UCSD-AML1 (cell line): ENCODE measurements around the gene MAP4K3.

Experiments
- DNase-seq: peaks from one replicate; lab custom pipeline; 2025; ENCODE audit not compliant: unreplicated experiment; lab: John Stamatoyannopoulos, UW

Gene MAP4K3

DNA sequence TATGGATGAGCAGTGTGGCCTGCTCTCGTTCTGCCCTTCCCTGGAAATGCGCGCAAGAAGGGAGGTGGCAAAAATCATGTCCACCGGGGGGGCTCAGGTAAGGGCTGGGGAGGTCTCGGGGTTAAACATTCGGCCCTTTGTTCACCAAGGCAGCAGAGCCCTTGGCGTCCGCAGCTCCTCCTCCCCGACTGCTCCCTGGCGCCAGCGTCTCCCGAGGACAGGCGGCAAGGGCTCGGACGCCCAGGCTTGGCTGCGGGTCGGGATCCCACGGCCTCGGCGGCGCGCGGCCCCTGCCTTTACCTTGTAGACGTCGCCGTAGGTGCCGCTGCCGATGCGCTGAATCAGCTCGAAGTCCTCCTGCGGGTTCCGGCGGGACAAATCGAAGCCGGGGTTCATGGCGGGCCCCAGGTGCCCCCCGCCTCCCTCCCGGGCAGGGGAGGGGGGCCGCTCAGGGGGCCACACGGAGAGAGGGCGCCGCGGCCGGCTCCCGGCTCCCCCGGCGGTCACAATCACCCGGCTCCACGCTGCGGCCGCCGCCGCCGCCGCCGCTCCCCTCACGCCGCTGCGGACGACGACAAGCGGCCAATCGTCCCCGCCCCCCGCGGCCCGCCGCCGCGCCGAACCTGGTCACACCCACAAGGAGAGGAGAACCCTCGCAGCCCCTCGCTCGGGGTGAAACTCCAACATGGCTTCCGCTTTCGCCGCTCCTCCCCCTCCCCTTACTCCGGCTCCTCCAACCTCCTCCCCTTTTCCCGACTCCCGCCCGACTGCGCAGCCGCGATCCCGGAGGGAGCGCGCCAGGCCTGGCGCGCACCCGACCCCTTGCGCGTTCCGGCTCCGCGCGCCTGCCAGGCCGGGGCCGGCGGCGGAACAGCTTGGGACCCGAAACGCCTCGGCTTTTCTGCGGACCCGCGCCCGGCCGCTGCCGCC, at the start of gene MAP4K3:
Gene MAP4K3 (minus strand): TSS at position 694 of the 930 bp plus-strand sequence. CDS start 298 bp downstream, at position 396.
- peak; percentile 95 for DNase-seq

DNA sequence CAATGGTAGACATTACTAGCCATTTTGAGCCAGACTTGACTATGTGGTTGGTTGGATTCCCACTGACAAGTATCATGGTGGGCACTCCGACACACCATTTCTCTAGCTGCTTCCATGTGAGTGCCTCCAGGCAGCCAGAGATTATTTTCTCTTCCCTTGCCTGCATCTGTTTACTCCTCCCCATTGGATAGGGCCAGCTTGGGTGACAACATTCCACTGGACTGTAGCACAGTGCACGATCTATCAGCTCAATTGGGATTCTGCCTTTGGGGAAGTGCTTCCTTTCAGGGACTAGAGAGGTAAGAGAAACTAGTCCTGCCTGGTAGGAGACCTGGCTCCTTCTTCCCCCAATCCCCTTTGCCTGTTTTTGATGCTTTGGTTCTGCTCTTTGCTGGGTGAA, 49.0 kb upstream of the MAP4K3 start:
- DNase-seq, result no peak

DNA sequence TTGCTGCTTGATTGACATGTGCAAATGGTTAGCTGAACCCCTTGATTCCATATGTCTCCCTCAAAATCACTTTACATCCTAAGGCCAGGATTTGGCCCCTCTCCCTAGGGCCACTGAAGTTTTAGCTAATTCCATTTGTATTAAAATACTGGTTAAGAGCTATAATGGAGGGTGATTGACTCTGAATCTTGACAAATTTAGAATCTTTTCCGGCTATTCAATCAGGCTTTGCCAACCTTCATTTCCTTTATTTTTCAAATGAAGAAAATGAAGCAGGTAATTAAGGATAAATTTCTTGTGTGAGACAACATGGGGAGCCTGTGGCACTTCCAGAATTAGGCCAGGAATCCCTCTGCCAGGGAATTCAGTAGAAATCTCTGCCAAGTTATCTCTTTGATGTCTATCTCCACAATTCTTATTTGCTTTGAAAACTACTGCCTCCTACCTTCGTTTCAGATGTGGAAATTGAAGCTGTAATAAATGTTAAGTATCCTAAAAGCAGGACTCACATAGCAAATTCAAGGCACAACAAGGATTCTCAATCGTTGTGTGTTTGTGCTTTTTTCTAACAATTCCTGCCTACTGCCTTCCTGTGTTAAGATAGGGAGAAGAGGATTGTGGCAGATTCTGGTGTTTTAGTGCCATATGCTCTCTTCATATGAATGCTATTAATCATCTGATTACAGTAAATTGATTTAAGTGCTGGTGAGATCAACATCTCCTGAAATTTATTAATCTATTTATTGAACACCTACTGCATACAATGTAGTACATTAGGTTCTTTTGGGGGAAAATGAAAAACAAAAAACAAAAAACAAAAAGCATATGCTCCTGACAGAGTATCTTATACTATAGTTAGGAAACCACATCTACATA, 47.8 kb upstream of the MAP4K3 start:
- no peak for DNase-seq

DNA sequence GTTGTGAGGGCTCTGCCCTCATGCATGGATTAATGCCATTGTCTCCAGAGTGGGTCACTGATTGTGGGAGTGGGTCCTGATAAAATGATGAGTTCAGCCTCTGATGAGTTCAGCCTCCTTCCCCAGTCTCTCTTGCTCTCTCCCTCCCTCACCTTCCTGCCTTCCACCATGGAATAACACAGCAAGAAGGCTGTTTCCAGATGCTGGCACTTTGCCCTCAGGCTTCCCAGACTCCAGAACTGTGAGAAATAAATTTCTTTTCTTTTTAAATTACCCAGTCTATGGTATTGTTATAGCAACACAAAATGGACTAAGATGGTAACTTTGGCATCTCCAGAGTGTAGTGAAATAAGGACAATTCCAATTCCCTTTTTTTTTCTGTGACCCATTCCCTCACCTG, 47.1 kb upstream of the MAP4K3 start:
- DNase-seq, result no peak

DNA sequence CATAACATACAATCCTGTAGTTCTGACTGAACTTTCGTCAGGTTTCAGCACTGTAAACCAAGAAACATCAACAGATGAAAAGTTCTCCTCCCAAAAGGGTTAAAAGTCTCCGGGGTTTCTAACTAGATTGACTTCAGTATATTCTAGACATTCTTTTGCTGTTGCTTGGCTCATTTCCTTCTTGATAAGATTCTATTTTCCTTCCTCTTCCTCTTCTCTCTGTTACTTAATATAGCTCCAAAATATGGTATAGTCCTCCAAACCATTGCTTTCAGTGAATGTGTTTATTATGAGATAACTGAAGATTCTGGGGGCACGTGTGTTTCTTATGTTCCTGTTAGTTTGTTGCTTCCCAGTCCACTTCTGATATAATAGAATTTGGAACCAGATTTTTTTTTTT, 46.4 kb upstream of the MAP4K3 start:
- no peak for DNase-seq

DNA sequence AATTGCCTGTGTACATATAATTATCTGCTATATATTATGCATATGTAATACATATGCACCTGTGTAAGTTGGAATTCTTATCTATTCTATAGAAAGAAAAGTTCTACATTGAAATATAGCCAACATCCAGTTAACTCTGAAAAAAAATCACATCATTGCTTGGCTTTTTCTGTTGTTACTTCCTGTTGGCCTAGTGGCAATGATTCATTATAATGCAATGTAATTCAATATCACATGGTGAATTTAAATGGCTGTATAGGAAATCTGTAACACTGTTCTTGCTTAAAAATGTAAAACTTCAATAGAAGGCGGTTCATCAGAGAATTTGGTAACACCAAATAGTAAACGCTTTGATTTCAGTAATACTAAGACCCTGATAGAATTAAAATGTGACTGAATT, 44.5 kb upstream of the MAP4K3 start:
- no peak for DNase-seq

DNA sequence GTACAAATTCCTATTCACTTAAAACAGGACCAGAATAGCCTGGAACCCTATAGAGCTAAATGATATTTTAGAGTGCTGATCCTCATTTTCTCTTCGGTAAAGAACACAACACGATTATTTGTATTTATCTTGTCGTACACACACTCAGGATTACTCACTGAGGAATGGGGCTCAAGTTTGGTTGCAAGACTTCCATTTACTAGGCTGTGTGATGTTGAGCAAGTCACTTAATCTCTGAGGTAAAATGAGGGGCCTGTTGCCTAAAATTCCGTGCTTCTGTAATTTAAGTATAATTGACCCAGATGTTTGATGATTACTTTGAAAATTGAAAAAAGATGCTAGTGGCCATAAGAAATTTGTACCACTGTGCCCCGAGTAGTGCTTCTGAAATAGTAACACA, 42.6 kb upstream of the MAP4K3 start:
- no peak for DNase-seq

DNA sequence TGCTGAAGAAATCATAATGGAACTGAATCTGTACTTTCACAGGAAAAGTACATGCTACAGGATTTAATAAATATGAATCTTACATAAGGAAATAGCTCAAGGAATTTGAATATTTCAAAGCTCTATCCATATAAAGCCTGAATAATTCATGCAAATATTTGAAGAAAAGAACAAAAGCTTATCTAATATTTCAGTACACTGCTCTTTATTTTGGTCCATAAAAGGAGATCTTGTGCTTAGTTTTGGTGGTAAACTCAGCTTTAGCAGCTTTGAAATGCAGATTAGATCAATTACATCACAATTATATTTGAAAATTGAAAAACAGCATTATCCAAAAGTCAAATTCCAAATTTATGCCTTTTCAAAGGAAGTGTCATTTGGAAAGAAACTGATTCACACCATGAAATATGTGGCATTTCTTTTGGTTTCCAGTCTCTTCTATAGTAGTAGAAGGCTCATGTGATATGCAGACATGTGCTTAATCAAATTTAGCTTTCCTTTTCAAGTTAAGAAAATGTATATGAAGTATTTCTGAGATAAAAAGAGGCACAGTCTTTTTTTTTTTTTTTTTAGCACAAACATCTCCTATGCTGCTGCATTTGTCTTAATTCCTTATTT, 42.1 kb upstream of the MAP4K3 start:
- DNase-seq, result no peak

DNA sequence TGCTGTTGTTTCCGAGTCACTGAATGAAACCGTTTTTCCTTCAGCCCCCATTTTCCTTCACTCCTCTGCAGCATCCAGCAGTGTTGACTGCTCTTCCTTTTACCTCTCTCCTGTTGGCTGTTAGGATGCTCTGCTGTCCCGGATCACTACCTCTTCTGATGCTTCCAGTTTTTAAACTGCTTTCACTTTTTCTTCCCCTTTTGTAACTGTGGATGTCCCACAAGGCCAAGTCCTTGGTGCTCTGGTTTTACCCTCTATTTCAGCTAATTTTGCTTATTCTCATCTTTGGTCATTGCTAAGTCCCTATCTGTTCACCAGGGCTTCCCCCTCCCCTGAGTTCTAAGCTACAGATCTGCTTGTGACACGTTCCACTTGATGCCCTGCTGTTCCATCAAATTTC, 39.4 kb upstream of the MAP4K3 start:
- DNase-seq, result no peak

DNA sequence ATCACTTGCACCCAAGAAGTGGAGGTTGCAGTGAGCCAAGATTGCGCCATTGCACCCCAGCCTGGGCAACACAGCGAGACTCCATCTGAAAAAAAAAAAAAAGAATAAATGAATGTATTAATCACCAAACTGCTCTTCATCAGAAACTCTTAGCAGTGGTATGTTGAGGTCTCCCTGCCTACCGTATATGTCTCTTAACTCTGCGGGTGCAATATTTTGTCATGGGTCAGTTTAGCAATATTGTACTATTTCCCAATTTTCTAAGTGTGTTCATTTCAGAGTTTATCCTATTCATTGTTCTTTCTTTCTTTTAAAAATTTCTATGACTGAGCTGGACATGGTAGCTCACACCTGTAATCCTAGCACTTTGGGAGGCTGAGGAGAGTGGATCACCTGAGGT, 37.9 kb upstream of the MAP4K3 start:
- no peak for DNase-seq

DNA sequence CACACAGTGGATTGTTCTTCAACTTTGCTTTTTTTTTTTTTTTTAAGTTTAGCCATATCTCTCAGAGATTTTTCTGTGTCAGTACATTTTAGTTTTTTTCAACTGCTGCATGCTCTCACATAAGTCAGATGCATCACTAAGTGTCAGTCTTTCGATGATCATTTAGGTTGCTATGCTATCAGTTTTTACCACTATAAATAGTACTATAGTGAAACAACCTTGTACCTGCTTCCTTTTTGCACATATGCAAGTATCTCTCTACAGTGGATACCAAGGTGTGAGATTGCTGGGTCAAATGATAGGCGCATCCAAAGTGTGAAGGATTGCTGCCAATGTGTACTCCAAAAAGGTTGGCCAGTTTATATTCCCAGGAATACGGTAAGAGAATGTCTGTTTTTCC, 33.5 kb upstream of the MAP4K3 start:
- no peak for DNase-seq

DNA sequence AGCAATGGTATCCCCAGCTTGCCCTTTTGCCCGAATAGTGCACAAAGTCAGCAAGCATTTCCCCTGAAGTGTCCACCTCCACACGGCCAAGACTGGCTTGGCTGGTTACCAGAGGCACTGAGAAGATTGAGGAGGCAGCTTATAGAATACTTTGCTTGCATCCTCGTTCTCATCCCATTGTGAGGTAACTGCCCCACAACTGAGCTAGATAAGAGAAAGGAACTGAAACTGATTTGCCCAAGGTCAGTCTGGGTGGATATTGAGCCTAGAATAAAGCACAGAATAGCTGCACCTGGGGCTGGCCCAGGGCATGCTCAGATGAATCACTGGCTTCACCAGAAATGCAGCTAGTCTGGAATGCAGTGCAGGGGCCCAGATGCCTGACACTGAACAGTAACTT, 32.7 kb upstream of the MAP4K3 start:
- no peak for DNase-seq

DNA sequence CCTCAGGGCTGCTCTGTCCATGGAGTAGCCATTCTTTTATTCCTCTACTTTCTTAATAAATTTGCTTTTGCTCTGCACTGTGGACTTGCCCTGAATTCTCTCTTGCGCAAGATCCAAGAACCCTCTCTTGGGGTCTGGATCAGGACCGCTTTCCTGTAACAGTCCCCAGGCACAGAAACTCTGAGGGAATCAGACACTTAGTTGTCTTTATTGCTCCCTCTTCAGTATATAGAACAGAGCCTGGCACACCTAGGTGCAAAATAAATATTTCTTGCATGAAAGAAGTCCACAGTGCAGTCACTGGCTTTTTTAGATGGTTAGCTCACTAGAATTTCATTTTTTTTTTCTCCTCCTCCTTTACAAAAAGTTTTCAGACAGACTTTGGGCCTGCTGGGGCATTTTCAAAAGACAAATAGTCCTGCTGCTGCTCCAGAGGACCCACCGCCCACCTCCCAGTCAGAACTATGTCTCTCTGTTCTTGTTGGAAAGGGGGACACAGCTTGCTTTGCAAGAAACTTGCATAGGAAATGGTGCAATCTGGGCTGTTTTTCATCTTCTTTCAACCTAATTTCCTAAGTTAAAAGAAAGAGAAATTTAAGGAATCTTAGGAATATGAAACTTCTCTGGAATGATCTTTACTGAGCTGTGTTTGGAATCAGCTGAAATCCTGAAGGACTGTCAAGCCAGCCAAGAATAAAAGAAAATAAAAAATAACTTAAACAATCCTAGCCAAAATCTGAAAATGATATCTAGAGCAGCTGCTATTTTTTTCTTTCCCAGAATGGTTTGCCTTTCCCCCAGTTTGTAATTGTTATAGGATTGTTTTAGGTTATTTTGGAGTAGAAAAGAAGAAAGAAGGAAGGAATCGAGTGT, 31.7 kb upstream of the MAP4K3 start:
- DNase-seq, result no peak

DNA sequence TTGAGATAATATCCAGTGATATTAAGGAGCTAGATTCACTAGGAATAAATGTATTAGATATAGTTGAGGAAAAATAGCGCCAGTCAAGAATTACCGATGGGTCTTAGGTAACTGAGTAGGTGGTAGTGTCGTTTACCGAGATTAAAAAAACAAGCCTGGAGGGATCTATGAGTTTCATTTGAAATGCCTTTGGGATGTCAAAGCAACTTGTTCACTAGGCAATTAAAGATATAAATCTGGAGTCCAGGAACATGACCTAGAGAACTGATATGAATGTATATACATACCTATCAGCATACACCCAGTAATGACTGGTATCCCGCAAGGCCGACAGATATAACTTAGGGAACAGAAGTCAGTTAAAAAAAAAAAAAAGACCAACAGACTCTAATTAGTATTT, 29.2 kb upstream of the MAP4K3 start:
- DNase-seq, result no peak

DNA sequence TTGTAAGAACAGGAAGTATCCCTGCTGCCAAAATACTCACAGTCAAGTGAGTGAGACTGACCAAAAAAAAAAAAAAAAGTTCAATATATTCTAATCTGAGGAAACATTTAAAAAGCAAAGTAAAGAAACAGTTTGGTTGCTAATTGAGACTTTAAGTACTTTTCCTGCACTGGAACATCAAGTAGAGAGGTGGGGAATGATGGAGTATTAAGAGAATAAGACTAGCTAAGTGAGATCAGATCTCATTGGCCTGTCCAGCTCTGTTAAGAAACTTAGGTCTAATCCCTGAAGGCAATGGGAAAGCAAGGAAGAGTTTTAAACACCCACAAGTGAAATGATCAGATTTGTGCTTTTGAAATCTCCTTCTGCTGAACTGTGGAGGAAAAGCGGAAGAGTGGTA, 27.8 kb upstream of the MAP4K3 start:
- no peak for DNase-seq

DNA sequence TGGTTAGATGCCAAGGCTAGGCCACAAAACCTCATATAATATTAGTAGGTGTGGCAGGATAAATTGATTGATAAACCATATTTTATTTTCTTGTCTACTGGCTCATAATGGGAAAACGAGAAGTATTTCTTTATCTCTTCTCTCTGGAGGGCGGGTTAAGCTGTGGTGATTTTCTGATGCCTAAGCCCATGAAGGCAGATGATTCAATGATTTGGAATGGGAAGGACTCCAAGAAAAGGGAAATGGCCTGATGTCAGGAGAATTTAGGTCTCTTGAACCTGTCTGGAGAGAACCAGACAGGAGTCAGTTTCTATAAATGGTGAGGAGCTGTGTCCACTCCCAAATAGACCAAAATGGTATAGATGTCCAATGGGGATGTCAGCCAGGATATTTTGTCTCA, 18.7 kb upstream of the MAP4K3 start:
- DNase-seq, result no peak

DNA sequence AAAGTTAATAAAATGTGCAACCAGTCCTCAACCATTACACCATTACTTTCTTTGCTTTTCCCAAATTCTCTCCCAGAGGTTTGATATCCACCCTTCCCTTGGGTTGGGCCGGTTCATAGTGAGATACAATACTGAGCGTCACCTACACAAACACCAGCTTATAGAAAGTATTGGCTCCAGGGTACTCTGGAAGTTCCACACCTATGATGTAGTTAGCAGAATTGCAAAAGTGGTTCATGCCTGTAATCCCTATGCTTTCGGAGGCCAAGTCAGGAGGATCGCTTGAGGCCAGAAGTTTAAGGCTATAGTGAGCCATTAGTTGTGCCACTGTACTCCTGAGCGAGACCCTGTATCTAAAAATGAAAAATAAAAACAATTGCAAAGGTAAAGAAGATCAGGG, 15.3 kb upstream of the MAP4K3 start:
- DNase-seq, result no peak

DNA sequence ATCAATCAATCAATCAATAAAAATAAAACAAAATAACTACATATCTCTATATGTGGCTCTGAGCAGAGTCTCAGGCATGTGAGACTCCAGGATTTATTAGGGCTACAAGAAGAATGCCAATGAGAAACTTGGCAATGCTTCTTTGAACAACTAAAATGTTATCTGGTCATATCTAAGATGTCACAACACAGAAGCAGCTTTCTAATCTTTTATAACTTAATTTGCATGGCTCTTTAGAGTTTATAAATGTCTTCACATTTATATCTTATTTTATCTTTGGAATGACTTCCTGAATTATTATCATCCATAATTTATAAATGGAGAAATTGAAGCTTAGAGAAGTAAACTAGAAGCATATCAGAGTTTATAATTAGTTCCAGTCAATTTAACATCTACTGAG, 14.9 kb upstream of the MAP4K3 start:
- DNase-seq, result no peak

DNA sequence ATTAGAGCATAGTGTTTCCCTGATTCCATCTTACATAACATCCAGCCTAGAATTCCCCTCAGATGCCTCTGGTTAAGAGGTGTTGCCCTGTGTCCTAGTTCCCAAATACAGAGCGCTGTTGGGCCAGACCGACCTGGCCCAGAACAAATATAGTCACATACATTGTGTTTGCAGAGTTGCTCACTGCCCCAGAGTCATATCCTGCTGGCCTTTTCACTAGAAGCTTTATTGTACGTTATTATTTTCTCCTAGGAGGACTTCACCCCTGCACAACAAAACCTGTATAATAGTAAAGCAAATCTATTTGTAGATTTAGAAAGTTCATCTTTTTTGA, 11.1 kb upstream of the MAP4K3 start:
- DNase-seq, result no peak

DNA sequence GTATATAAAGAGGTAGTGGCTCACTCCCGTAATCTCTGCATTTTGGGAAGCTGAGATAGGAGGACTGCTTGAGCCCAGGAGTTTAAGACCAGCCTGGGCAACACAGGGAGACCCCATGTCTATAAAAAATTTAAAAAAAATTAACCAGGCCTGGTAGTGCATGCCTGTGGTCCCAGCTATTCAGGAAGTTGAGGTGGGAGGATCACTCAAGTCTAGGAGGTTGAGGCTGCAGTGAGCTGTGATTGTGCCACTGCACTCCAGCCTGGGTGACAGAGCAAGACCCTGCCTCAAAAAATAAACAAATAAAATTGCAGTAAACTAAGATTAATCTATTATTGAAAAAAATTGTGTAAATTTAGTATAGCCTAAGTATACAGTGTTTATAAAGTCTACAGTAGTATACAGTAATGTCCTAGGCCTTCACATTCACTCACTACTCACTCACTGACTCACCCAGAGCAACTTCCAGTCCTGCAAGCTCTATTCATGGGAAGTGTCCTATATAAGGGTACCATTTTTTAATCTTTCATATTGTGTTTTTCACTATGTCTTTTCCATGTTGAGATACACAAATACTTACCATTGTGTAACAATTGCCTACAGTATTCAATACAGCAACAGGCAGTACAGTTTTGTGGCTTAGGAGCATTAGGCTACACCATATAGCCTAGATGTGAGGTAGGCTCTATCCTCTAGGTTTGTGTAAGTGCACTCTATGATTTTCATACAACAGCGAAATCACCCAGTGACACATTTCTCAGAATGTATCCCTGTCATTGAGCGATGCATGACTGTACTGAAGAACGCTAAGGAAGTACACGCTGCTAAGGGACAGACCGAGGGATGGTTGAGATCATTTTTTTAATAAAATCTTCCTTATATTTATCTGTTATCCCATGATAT, 10.4 kb upstream of the MAP4K3 start:
- no peak for DNase-seq
